HL-60/S4 treated with phorbol 12-myristate 13-acetate at 8.2 ng/mL for 4 days and 3 days (cell line): ENCODE measurements around the gene MTMR12.
"Not testable (repeated sequence)": the region's sequence is repeated elsewhere in the genome, so short reads cannot be mapped to it uniquely, and the experiment has no call there.

Experiments
- in situ Hi-C: fragments of 300-500 bp; cut with MboI; formaldehyde crosslinking; loops from 2 replicates; pipeline ENCODE4 v1.15.0; 2022; ENCODE audit warnings: low sequenced_read_pairs

Gene MTMR12

DNA sequence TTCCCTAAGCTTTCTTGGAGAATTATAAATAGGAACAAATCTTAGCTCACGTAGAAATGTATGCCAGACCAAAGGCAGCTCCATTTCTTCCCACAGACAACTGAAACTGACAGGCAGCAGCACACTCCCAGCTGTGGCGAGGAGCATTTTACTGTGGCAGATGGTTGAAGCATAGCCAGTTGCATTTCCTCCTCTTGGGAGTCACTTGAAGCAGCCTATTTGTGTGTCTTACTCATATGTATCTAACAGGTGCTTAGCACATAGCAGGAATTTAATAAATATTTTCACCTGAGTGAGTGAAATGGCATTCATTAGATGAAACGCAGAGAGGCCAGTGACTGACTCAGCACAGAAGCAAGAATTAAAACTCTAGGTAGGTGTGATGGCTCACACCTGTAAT lies 12.3 kb upstream of the MTMR12 start:
- in situ Hi-C loops: no loop called here

DNA sequence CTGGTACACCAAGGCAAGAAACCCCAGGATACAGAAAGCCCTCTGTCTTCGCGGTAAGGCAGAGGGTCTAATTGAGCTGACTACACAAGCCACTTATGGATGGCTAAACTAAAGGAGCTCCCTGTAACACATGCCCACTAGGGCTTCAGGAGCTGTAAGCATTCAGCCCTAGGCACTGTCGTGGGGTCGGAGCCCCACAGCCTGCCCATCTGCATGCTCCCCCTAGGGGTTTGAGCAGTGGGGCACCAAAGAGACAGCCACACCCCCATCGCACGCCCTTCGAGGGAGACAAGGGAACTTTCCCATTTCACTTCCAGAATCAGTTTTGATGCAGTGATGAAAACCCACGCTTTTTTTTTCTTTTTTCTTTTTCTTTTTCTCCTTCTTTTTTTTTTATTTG lies 11.0 kb upstream of the MTMR12 start:
- in situ Hi-C loops: no loop called here

DNA sequence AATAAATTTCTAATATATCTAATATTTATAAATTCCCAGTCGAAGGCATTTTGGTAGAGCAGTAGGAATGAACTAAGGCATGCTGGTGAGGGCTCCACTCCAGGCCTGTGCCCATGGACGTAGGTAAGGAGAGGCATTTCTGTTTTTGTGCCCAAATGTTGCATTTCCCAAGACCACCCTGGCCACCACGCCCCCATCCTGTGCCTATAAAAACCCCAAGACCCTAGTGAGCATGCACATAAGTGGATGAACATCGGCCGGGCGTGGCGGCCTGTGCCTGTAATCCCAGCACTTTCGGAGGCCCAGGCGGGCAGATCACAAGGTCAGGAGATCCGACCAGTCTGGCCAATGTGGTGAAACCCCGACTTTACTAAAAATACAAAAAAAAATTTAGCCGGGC lies 10.1 kb upstream of the MTMR12 start:
- in situ Hi-C loops: no loop called here

DNA sequence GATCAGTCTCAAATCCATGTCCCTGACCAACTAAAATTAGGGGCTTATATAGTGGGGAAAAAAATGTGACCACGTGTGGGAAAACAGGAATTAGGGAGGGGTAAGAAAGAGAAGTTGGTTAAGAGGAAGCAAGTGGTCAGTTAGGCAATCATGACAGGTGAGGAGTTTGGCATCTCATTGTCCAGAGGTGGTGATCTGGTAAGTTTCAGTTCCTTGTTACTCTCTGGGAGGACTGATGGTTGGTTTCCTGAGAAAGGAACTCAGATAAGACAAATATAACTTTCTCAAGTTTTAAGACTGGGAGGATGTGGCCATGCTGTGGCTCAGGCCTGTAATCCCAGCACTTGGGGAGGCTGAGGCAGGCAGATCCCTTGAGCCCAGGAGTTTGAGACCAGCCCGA lies 9.0 kb upstream of the MTMR12 start:
- in situ Hi-C loops: not testable (repeated sequence)

DNA sequence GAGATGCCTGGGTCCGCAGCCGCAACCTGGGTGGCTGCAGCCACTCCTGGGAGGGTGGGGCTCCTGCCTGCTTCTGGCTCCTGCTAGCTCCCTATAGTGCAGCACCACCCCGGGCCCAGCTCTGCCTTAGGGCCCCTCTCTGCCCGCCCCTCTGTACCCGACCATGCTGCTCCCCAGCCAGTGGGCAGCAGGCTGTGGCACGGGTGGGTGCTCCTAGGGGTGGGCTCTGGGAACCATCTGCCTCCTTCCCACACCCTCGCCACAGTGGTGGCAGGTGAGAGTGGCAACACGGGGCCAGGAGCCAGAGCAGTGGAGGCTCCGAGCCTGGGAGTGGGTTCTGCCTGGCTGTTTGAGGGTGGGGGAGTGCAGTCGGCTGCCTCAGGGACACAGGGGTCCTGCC lies 7.8 kb upstream of the MTMR12 start:
- in situ Hi-C loops: no loop called here

DNA sequence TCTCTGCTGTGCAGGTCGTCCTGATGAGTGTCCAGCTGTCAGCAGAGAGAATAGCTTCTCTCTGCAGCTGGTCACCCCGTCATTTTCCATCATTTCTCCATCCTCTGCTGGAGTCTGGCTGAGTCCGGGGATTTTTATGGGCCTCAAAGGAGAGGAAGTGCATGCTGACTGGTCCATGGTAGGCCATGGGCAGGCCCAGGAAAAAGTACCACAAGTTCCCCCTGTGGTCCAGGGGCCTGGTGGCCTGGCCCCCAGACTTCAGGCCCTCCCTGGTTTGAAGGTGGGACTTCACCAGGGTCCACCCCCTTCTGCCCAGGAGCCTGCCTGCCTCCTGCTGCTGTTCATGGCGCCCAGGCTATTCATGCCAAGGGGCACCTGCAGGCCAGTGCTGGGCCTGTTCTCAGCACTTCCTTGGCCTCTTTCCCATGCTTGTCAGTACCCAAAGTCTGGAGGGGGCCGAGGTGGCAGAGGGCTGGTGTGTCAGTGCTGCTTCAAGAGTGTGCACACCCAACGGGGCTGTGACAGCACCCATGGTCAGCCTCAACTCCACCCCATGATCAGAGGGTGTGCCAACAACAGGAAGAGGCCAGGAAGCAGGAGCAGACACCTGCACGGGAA lies 7.3 kb upstream of the MTMR12 start:
- in situ Hi-C loops: no loop called here

DNA sequence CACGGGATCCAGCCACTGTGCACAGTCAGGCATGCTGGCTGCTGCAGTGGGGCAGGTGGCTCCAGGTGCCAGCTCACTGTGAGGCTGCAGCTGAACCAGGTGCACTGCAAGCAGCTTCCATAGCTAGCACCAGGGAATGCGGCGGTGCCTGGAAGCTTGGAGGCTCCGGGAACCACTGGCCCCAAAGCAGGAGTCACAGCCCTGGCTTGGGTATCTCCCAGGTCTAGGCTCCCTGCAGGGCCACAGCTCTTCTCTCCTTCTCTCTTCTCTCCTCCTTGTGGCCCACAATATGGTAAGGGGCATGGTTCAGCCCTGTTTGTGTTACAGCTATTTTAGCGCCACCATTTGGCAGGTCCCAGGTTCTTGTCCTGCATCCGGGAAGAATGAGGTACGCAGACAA lies 6.7 kb upstream of the MTMR12 start:
- in situ Hi-C loops: no loop called here

DNA sequence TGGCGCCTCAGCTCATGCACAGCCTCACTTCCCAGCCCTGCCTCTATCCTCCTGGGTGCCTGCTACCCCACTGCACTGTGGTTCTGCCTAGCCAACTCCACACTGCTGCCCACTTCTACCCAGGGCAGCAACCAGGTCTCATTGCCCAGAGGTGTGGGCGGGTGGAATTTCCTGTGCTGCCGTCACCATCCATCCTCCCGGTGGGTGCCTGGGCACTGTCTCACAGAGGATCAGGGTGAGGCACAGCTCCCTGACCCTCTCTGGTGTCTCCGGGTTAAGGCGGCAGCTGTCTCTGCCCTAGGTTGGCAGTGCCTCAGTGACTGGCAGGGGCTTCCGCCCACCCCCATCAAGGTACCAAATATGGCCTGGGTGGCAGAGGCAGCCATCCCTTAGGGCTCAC lies 4.3 kb upstream of the MTMR12 start:
- in situ Hi-C loops: no loop called here

DNA sequence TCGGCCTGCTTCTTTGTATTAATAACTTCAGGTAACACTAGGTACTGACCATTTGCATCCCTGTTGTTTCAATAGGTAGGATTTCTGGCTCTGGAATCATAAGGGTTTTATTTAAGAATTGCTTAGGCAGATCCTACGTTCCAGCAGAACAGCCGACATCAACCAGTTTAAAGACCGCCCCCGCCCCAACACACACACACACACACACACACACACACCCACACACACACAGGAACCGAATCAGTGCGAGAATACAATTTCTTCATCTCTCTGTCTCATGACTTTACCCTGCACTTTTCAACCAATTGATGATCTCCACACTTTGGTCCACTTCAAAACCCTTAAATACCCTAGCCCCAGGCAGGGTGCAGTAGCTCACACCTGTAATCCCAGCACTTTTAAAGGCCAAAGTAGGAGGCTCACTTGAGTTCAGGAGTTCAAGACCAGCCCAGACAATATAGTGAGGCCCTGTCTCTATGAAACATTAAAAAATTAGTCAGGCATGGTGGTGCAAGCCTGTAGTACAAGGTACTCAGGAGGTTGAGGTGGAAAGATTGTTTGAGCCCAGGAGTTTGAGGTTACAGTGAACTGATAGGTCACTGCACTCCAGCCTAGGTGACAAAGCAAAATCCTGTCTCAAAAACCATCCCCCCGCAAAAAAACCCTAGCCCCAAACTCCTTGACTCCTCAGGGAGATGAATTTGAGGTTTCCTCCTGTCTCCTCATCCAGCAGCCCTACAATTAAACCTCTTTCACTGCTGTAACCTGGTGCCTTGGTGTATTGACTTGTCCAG lies 2.7 kb upstream of the MTMR12 start:
- in situ Hi-C loops: no loop called here

DNA sequence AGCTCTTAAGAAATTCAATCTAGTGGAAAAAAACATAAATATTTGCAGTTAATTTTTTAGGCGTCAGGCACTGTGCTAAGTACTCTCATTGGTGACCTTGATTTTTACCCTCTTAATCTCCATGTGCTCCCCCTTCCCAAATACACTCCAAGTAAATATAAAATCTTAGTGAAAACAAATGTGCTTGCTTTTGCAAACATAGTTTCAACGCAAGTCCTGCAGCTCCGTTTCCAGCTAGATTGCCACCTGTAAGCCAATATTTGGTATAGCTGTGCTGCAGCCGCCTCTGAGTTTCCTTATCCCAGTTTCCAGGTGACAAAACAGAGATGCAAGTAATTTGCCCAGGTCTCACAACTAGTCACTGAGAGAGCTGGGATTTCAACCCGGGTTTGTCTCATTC lies 1.9 kb upstream of the MTMR12 start:
- in situ Hi-C loops: no loop called here

DNA sequence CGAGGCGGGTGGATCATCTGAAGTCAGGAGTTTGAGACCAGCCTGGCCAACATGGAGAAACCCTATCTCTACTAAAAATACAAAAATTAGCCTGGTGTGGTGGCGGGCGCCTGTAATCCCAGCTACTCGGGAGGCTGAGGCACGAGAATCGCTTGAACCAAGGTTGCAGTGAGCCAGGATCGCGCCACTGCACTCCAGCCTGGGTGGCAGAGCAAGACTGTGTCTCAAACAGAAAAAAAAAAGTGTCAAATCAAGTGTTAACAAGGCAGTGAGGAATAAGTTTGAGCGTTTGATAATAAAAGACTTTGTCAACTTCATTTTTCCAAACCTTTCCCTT lies 1.4 kb upstream of the MTMR12 start:
- in situ Hi-C loops: not testable (repeated sequence)

DNA sequence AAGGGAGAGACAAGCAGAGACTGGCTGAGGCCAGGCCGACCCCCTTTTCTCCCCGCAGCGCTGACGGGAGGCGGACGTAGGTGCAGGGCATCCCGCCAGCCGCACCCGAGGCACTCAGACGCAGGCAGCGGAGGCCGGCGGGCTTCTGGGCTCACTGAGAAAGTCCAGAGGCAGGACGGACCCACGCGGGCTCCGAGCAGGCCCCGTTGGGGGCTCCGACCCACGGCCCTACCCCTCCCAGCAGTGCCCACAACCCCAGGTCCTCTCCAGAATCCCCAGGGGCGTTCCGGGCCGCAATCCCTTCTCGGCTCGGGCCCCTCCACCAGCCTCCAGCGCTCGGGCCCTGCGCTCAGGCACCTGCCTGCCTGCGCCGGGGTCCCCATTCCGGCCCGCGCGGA lies 543 bp downstream of the MTMR12 start:
- in situ Hi-C loops: no loop called here

DNA sequence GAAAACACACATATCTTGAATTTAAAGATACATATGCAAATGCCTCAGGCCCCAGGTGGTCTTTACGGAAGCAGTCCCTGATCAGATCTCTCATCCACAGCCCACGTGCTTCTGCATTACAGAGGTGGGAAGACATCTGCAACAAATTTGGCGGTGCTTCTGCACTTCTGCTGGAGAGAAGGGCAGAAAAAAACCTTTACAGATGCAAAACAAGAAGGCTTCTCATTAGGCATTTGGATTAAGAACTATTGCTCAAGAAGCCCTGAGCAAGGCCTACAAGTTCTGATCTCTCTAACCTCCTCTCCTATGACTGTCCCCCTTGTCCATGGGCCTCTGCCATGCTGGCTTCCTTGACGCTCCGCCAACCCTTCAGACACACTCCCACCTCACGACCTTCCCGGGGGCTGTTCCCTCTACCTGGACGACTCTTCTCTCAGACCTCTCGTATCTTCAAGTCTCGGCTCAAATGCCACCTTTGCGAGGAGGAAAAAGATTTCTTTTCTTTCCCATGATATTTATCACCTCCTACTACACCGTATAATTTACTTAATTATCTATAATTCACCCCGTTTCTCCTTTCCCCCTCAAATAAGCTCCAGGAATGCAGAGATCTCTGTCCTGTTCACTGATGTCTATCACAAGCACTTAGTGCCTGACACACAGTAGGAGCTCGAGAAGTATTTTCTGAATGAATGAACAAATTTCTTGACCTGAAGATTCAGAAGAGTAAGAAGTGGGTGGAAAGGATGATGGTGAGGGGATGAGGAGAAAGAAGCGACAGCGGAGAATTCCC lies 1.1 kb downstream of the MTMR12 start:
- in situ Hi-C loops: no loop called here

DNA sequence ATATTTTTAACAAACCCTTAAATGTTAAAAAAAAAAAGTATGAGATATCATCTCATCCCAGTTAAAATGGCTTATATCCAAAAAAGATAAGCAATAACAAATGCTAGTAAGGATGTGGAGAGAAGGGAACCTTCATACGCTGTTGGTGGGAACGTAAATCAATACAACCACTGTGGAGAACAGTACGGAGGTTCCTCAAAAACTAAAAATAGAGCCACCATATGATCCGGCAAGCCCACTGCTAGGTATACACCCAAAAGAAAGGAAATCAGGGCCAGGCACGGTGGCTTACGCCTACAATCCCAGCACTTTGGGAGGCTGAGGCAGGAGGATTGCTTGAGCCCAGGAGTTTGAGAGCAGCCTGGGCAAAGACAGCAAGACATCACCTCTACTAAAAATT lies 3.0 kb downstream of the MTMR12 start:
- in situ Hi-C loops: no loop called here

DNA sequence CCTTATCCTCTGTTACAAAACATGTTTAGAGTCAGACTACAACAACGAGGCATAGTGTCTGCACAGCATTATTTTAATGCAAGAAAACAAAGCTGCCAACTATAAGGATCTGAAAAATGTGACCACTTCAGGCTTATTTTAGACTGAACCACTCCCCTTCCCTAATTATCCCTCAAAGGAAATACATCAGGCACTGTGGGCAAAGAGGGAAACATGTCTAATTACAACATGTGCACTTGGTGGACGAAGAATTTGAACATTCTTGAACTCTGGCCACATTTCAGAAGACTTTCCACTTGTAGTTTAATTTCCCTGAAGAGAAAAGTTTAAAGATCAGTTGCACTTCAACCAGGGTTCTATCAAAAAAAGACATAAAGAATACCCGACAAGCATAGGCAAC lies 3.8 kb downstream of the MTMR12 start:
- in situ Hi-C loops: no loop called here

DNA sequence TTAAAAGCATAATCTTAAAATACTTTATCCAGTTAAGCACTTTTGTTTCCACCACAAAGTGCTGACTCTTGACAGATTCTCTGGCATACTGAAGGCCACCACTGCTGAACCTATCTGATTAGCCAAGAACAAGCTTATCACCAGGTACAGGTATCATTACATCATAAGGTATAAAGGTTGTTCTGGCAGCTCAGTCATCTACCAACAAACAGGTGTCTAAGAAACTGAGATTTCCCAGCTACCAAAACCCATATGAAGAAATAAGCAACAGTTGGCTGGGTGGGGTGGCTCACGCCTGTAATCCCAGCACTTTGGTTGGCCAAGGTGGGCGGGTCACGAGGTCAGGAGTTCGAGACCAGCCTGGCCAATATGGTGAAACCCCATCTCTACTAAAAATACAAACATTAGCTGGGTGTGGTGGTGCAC lies 5.0 kb downstream of the MTMR12 start:
- in situ Hi-C loops: no loop called here

DNA sequence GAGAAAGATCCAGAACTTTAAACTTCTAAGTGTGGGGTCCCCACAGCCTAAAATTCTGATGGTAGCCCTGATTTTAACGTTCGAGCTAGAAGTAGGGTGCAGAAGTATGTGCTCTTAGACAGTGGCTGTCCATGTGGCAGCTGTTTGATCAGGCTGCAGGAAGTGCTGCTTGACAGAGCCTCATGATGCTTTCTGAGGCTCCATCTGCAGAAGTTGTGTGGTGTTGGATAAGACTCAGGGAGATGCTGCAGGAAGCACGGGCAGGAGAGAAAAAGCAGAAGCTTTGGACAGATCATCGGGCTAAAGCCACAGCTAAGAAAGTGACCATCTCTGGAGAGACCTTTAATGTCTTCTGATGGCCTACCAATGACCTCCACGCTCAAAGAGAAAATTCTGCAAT lies 8.1 kb downstream of the MTMR12 start:
- in situ Hi-C loops: no loop called here

DNA sequence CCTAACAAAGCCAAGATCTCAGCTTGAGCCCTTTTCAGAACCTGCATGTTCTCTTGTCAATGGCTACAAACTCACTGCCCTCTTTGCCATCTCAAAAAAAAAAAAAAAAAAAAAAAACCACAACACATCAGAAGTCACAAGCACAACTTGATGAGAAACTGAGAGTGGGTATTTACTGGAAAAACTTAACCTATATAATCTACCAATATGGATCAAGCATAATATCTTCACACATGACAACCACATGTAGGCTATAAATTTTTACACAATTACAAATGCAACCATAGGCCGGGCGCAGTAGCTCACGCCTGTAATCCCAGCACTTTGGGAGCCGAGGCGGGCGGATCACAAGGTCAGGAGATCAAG lies 9.0 kb downstream of the MTMR12 start:
- in situ Hi-C loops: no loop called here

DNA sequence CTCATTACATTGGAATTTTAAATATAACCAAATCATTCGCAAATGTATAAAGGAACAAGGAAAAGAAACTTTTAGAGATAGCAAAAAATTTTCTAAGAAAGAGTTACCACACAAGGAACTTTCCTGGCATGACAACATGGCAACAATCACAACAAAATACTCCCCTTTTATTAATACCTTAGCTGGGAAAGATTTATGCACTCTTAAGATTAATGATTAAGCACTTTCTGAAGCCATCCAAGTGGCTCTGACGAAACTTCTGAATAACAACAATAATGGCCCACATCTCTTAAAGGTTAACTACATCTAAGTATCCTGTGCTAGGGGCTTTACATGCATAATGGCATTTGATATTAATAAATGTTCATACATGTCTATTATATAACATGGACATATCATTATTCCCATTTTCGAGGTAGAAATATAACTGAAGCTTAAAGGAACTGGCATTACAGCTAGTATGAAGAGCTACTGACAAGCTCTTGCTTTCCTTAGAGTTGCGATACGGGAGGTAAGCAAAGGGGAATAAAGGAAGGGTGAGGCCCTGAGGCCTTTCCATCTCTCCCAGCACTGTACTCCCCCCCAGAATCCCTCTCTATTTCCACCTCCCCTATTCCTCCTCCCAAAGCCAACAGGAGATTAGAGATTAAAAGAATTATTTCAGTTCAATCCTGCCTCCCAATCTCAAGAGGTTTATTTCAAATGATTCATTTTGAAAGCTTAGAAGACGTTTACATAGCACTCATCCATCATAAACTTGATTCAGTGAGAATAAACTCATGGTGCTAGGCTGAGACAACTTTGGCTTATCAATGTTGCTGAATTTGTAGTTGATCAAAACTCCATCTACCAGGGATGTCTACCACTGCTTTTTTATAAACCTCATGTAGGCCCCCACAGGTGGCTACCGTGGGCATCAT lies 9.6 kb downstream of the MTMR12 start:
- in situ Hi-C loops: no loop called here

DNA sequence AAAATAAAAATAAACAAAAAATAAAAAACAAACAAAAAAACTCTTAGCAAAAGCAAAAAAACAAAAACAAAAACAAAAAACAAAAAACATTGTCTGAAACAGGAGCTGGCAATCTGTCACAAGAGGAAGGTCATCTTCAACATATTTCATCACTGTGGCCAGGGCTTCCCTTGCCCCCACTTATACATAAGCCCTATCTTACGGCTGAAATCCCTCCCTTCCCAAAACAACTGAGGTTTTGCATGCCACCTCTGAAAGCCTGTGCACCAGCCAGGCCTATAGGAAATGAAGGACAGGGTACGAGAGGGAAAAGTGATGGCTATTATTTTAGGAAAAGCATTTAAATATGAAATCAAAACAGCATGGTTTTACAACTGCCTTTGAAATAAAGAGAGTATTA lies 10.8 kb downstream of the MTMR12 start:
- in situ Hi-C loops: no loop called here

DNA sequence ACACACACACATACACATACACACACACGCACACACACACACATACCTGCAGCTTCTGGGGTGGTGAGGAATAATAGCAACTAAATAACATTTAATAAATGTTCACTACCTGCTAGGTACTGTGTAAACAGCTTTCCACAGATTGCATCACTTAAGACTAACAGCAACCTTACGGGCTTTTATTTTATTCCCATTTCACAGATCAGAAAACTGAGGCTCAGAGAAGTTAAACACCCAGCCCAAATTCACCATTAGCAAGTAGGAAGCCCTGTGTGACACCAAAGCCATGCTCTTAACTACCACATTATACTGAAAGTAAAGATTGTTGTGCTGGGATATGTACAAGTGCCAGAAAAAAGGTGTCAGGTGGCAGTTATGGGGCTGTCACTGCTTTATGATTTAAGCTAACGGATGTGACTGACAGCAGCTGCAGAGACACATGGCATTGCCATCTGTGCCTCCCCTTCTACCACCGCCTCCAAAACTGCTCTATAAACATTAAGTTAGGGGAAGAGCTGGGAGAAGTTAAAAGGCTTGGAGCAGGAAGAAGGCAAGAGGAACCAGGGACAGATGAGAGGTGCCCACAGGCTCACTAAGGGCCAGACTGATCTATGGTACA lies 13.6 kb downstream of the MTMR12 start:
- in situ Hi-C loops: no loop called here
